CD4-positive, alpha-beta T cell treated with Interleukin-17A for 4 hours (primary cell): ENCODE data around the gene TIMM44.
A peak's percentile ranks its signal among the peaks of the same experiment; 100 is the strongest.
"Not testable (repeated sequence)": the region's sequence is repeated elsewhere in the genome, so short reads cannot be mapped to it uniquely, and the experiment has no call there.

Source experiments
- DNase-seq: peaks from one replicate; pipeline ENCODE4 v3.0.0-alpha.2; 2020; ENCODE audit warnings: mixed read lengths

TIMM44 gene

GRCh38 chr19:7923295-7924191 is 19.9 kb downstream of the TIMM44 start:
- no peak for DNase-seq

- DNase-seq: no peak
Measured at GRCh38 chr19:7922836-7923195, 20.6 kb downstream of the TIMM44 start.

- DNase-seq: no peak
Measured at GRCh38 chr19:7921967-7922835, 21.3 kb downstream of the TIMM44 start.

- no peak for DNase-seq
Measured at GRCh38 chr19:7921302-7921966, 22.0 kb downstream of the TIMM44 start.

GRCh38 chr19:7920519-7921301 is 22.8 kb downstream of the TIMM44 start:
- DNase-seq: peak; percentile 100

- peak; percentile 97 for DNase-seq
Measured at GRCh38 chr19:7919610-7920518, 23.6 kb downstream of the TIMM44 start, which contains the start of gene SNAPC2. TSS of gene SNAPC2 (plus strand) at chr19:7920338. CDS start at chr19:7920367, 29 bp downstream.

- DNase-seq: no peak
Measured at GRCh38 chr19:7918615-7919421, 24.6 kb downstream of the TIMM44 start.

GRCh38 chr19:7918062-7918614 is 25.3 kb downstream of the TIMM44 start:
- DNase-seq: not testable (repeated sequence)

GRCh38 chr19:7917267-7918061 is 26.0 kb downstream of the TIMM44 start:
- DNase-seq: peak; percentile 68

- DNase-seq: no peak
Measured at GRCh38 chr19:7916955-7917266, 26.6 kb downstream of the TIMM44 start.

GRCh38 chr19:7916103-7916954 is 27.1 kb downstream of the TIMM44 start:
- DNase-seq: peak; percentile 58

GRCh38 chr19:7915250-7916102 is 28.0 kb downstream of the TIMM44 start:
- DNase-seq: no peak

- DNase-seq: no peak
Measured at GRCh38 chr19:7914598-7915045, 28.8 kb downstream of the TIMM44 start, which contains the start of gene TGFBR3L. TSS of gene TGFBR3L (plus strand) at chr19:7914830.

- DNase-seq: no peak
Measured at GRCh38 chr19:7914099-7914498, 29.4 kb downstream of the TIMM44 start.

GRCh38 chr19:7913652-7914051 is 29.8 kb downstream of the TIMM44 start:
- no peak for DNase-seq

GRCh38 chr19:7912697-7913564 is 30.5 kb downstream of the TIMM44 start:
- no peak for DNase-seq
